Activated naive CD8-positive, alpha-beta T cell treated with anti-CD3 and anti-CD28 coated beads, Interleukin-2, amount 10 ng/mL, durations not matched to agents 7 days and 5 days (primary cell): ENCODE data around the gene F5. TPM values are rescaled to one million over a fixed set of nuclear protein-coding genes. Genes with fewer than 3 reads are reported as not detected.
"Not testable (repeated sequence)": the region's sequence is repeated elsewhere in the genome, so short reads cannot be mapped to it uniquely, and the experiment has no call there.

Source experiments
- ATAC-seq: fragments of 150-1000 bp; cut with Tn5 transposase; one replicate; pipeline ENCODE4 v1.10.0; 2021; ENCODE audit warnings: low read depth, moderate library complexity
- POLR2A ChIA-PET: fragments of 350-600 bp; sonication (Branson Sonifier 250); formaldehyde crosslinking; loops from one replicate; lab custom pipeline; 2021; ENCODE audit warnings: antibody characterized with exemption; lab: Charles Lee
- DNase-seq: peaks from one replicate; pipeline ENCODE4 v3.0.0; 2021
- H3K27ac Mint-ChIP-seq: one replicate; pipeline ENCODE4 v1.8.0; 2022; ENCODE audit warnings: mild to moderate bottlenecking, mixed read lengths
- H3K27me3 Mint-ChIP-seq: one replicate; pipeline ENCODE4 v1.8.0; 2022; ENCODE audit warnings: mild to moderate bottlenecking, moderate library complexity, mixed read lengths
- H3K36me3 Mint-ChIP-seq: one replicate; pipeline ENCODE4 v1.8.0; 2021; ENCODE audit warnings: mild to moderate bottlenecking, mixed read lengths
- H3K4me1 Mint-ChIP-seq: one replicate; pipeline ENCODE4 v1.8.0; 2021; ENCODE audit warnings: mixed read lengths
- H3K4me3 Mint-ChIP-seq: one replicate; pipeline ENCODE4 v1.8.0; 2022; ENCODE audit warnings: mild to moderate bottlenecking, moderate library complexity, mixed read lengths
- H3K9me3 Mint-ChIP-seq: one replicate; pipeline ENCODE4 v1.8.0; 2021; ENCODE audit warnings: mixed read lengths
- total RNA-seq, 2 experiments: library from RNA; stranded (reverse); gene quantifications; one replicate each; pipeline ENCODE4 v1.2.3, GENCODE V29; 2021

Gene F5
- total RNA-seq, 2 experiments from 2014 or later = 0.99 to 1.3 TPM

- H3K27ac Mint-ChIP-seq, H3K4me1 Mint-ChIP-seq, DNase-seq, H3K36me3 Mint-ChIP-seq, ATAC-seq, H3K27me3 Mint-ChIP-seq, H3K4me3 Mint-ChIP-seq, POLR2A ChIA-PET, H3K9me3 Mint-ChIP-seq: not testable (repeated sequence)
Measured at GRCh38 chr1:169503601-169504000, 82.7 kb downstream of the F5 start.

- H3K27me3 Mint-ChIP-seq = no peaks in the 10 kb centered on the region
- peaks cover 8% of the 10 kb centered on the region for H3K4me1 Mint-ChIP-seq
Measured at GRCh38 chr1:169499807-169500206, 86.5 kb downstream of the F5 start.

GRCh38 chr1:169497317-169497716 lies 89.0 kb downstream of the F5 start:
- DNase-seq = no peak
- H3K36me3 Mint-ChIP-seq = no peaks in the 10 kb centered on the region
- no peaks in the 10 kb centered on the region for H3K9me3 Mint-ChIP-seq
- H3K4me1 Mint-ChIP-seq = peaks cover 8% of the 10 kb centered on the region
- H3K27me3 Mint-ChIP-seq = peaks cover 3% of the 10 kb centered on the region
- POLR2A ChIA-PET = no interaction called here
- no peak overlapping the region for H3K27ac Mint-ChIP-seq
- no peak overlapping the region for H3K4me3 Mint-ChIP-seq
- no peak for ATAC-seq

More at GRCh38 chr1:169499807-169500206, 86.5 kb downstream of the F5 start:
- no peak for ATAC-seq
- no peak for DNase-seq
- POLR2A ChIA-PET = no interaction called here
- Mint-ChIP-seq H3K36me3 (no peaks in the 10 kb centered on the region), H3K9me3 (peaks cover 2% of the 10 kb centered on the region), H3K27ac (peak overlapping the region; percentile 60), H3K4me3 (no peak overlapping the region)

DNA sequence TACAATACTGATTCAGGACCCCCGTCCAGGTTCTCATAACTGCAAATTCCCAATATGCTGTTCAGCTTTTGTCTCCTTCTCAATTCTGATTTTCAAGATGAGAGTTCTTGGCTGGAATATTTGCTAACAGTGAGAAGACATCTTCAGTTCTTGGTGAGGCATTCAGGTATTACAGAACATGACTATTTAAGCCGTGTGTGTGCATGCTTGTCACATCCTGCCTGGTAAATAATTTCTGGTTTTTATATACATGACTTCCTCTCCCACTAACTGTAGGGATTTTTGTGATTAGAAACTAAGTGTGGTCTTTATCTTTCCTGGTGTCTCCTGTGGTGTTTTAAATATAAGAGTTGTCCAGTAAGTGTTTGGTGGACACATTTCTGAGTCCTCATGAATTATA lies 90.4 kb downstream of the F5 start:
- Mint-ChIP-seq H3K4me1 (peaks cover 8% of the 10 kb centered on the region), H3K27ac (no peak overlapping the region), H3K27me3 (peaks cover 3% of the 10 kb centered on the region), H3K36me3 (no peaks in the 10 kb centered on the region), H3K4me3 (no peak overlapping the region), H3K9me3 (no peaks in the 10 kb centered on the region)
- ATAC-seq (no peak), DNase-seq (no peak)
- POLR2A ChIA-PET = no interaction called here

DNA sequence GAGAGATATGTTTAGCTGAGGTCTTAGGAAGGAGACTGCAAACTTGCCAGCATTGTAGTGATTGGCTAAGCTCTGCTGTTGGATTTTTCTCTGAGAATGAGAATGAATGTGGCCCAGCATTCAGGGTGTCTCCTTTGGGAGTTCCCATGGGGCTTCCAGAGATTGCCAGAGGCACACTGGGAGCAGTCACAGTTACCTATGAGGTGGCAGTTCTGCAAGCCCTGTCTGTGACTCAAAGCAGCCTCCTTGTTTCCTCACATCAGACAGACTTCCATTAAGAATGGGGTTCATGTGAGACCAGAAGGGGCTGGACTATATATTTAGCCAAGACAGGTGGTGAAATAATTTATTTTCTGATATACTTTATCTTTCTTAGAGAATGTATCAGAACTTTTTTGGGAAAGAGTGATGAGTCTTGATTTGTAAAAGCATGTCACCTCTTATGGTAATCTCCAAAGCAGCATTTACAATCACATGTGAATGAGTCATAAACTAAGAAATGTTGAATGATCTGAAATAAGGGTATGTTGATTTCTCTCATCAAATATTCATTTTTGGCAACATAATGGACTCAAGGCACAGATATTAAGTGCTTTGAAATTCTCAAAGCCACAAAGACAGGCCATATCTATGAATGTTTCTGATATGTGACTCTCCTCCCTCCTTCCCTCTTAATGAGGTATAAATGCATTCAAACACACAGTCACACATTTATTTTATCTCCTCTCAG lies 91.1 kb downstream of the F5 start:
- Mint-ChIP-seq H3K4me3 (no peak overlapping the region), H3K9me3 (no peaks in the 10 kb centered on the region), H3K4me1 (peaks cover 8% of the 10 kb centered on the region), H3K27me3 (peaks cover 3% of the 10 kb centered on the region), H3K27ac (no peak overlapping the region), H3K36me3 (no peaks in the 10 kb centered on the region)
- DNase-seq = no peak
- POLR2A ChIA-PET = no interaction called here
- ATAC-seq = no peak

DNA sequence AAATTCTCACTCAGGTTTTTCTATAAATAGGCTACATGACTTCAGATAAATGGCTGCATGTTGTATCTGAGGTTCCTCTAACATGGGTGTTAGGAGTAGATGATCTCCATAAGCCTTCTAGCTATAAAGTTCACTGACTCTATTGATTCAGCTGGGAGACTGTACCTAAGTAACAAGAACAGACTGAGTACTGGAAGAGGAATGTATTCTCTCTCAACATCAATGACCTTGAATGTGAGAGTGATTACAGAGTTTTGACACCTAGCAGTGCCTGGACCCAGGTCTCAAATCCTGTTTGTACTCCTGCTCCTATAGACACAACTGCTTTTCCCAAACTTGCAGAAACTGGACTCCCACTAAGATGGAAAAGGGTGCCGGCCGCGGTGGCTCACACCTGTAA lies 91.9 kb downstream of the F5 start:
- Mint-ChIP-seq H3K36me3 (no peaks in the 10 kb centered on the region), H3K27ac (no peak overlapping the region), H3K9me3 (no peaks in the 10 kb centered on the region), H3K4me3 (no peak overlapping the region), H3K4me1 (peaks cover 7% of the 10 kb centered on the region), H3K27me3 (peaks cover 3% of the 10 kb centered on the region)
- ATAC-seq (no peak), DNase-seq (no peak)
- POLR2A ChIA-PET = no interaction called here

GRCh38 chr1:169493251-169493650 lies 93.0 kb downstream of the F5 start:
- ATAC-seq (no peak), DNase-seq (no peak)
- H3K36me3 Mint-ChIP-seq = no peaks in the 10 kb centered on the region
- H3K4me3 Mint-ChIP-seq = no peak overlapping the region
- H3K27me3 Mint-ChIP-seq = peaks cover 3% of the 10 kb centered on the region
- POLR2A ChIA-PET = no interaction called here
- H3K4me1 Mint-ChIP-seq = peaks cover 8% of the 10 kb centered on the region
- H3K27ac Mint-ChIP-seq = no peak overlapping the region
- no peaks in the 10 kb centered on the region for H3K9me3 Mint-ChIP-seq

- H3K4me3 Mint-ChIP-seq = no peak overlapping the region
- H3K4me1 Mint-ChIP-seq = peaks cover 12% of the 10 kb centered on the region
- no peaks in the 10 kb centered on the region for H3K9me3 Mint-ChIP-seq
- H3K27me3 Mint-ChIP-seq = peaks cover 3% of the 10 kb centered on the region
- DNase-seq (no peak), ATAC-seq (no peak)
- H3K36me3 Mint-ChIP-seq = no peaks in the 10 kb centered on the region
- POLR2A ChIA-PET = no interaction called here
- H3K27ac Mint-ChIP-seq = no peak overlapping the region
Measured at GRCh38 chr1:169491845-169492281, 94.4 kb downstream of the F5 start.

DNA sequence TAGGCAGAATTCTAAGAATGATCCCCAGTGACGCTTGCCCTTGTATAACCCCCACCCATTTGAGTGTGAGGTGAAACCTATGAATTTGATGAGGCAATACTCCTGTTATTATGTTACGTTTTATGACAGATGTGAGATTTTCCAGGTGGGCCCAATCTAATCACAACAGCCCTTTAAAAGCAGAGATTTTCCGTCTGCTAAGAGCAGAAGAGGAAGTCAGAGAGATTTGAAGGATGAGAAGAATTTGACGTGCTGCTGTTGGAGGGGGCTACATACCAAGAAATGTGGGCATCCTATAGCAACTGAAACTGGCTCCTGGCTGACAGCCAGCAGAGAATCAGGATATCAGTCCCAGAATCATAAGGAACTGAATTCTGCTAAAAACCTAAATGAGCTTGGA lies 98.1 kb downstream of the F5 start:
- peaks cover 3% of the 10 kb centered on the region for H3K27me3 Mint-ChIP-seq
- no peak overlapping the region for H3K4me3 Mint-ChIP-seq
- no peak overlapping the region for H3K27ac Mint-ChIP-seq
- H3K4me1 Mint-ChIP-seq = peaks cover 30% of the 10 kb centered on the region
- H3K36me3 Mint-ChIP-seq = no peaks in the 10 kb centered on the region
- DNase-seq = no peak
- ATAC-seq = no peak
- H3K9me3 Mint-ChIP-seq = no peaks in the 10 kb centered on the region
- POLR2A ChIA-PET = no interaction called here

DNA sequence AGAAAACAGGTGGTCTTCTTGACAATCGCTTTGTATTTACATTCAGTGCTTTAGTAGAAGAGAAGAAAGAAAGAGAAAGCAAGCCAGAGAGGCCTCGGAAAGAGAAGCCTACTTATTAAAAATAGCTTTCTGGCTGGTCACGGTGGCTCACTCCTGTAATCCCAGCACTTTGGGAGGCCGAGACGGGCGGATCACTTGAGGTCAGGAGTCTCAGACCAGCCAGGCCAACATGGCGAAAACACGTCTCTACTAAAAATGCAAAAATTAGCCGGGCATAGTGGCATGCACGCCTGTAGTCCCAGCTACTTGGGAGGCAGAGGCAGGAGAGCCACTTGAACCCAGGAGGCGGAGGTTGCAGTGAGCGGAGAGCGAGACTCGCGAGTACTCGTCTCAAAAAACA lies 98.7 kb downstream of the F5 start:
- Mint-ChIP-seq H3K27ac (no peak overlapping the region), H3K27me3 (peaks cover 2% of the 10 kb centered on the region), H3K36me3 (no peaks in the 10 kb centered on the region), H3K4me3 (no peak overlapping the region), H3K4me1 (peaks cover 32% of the 10 kb centered on the region), H3K9me3 (no peaks in the 10 kb centered on the region)
- ATAC-seq = no peak
- POLR2A ChIA-PET = no interaction called here
- DNase-seq = no peak

- H3K27ac Mint-ChIP-seq = no peak overlapping the region
- H3K4me1 Mint-ChIP-seq = peaks cover 33% of the 10 kb centered on the region
- POLR2A ChIA-PET = no interaction called here
Measured at GRCh38 chr1:169487133-169487532, 99.1 kb downstream of the F5 start.

DNA sequence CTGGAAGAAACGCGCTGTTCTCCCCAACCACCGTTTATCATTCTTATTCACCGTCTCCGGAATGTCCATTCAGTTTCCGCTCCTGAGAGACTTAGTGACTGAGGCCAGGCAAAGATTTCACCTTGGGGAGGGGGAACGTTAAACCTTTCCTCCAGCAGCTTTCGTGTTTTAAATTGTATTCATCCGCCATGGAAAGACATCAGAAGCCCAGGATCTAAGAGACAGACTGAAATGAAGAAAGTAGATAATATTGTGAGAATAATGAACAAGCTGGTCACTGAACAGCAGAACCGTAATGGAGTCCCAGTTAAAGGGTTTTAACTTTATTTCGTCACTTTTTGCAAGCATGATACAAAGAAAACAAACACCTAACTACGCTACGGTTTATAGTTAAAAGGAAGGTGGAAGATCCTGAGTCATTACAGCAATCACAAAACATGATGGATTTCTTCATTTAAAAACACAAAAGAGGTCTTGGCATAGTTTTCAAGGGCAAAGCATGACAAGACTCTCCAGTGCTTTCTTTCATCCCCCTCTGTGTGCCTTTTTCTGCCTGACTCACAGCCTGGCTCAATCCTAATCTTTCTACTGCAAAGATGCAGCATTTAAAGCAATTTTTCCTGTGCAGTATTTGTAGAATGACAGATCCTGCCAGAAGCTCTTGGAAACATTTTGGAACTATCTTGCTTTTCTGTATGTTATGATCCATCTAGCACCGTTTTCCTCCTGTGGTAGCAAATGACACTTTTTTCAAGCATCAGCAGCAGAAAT lies 99.8 kb downstream of the F5 start:
- no peaks in the 10 kb centered on the region for H3K36me3 Mint-ChIP-seq
- no peaks in the 10 kb centered on the region for H3K27me3 Mint-ChIP-seq
- peak overlapping the region; percentile 87 for H3K4me3 Mint-ChIP-seq
- POLR2A ChIA-PET = no interaction called here
- peak overlapping the region; percentile 84 for H3K27ac Mint-ChIP-seq
- DNase-seq (no peak), ATAC-seq (no peak)
- peaks cover 33% of the 10 kb centered on the region for H3K4me1 Mint-ChIP-seq
- H3K9me3 Mint-ChIP-seq = no peaks in the 10 kb centered on the region

More at GRCh38 chr1:169487133-169487532, 99.1 kb downstream of the F5 start:
- H3K4me3 Mint-ChIP-seq = no peak overlapping the region
- ATAC-seq (no peak), DNase-seq (no peak)
- H3K9me3 Mint-ChIP-seq = no peaks in the 10 kb centered on the region
- H3K27me3 Mint-ChIP-seq = no peaks in the 10 kb centered on the region
- H3K36me3 Mint-ChIP-seq = no peaks in the 10 kb centered on the region

DNA sequence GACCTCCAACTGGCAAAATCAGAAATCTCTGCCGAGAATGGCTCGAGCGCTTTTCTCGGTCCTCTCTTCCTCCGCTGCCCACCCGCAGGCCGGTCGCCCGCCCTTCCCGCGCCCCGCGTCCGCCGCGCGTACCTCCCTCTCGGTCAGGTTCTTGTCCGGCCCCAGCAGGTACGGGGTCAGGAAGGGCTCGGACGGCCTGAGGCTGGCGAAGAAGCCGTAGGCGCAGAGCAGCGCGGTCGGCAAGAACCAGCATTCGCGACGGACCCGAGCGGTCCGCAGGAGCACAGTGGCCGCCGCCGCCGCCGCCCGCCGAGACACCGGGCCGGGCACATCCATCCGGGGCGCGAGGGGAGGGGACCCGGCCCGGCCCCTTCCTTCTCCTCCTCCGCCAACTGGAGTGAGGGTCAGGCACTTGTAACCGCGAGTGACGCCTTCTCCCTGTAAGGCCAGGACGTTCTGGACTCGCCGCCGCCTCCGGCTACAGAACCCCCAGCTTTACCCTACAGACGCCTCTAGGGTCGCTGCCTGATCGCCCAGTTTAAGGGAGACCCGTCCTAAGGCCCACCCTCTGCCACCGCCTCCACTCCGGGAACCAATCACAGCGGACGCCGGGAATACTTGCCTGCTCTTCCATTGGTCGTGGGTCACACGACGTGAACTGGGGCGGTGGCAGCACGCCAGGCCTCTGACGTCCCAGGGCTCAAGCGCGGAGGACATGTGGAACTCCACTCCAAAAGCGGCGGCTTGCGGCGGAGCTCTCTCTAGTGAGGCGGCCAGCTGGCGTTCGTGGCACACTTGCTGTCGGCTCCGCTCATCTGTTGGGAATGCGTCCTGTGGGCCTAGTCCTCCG lies 100.6 kb downstream of the F5 start, which contains the start of gene SLC19A2:
SLC19A2 (minus strand) TSS at position 514 of the 850 bp plus-strand sequence; CDS start at position 336, 178 bp downstream.
- Mint-ChIP-seq H3K36me3 (no peaks in the 10 kb centered on the region), H3K4me1 (peaks cover 33% of the 10 kb centered on the region), H3K9me3 (no peaks in the 10 kb centered on the region), H3K4me3 (peak within 1 kb of the TSS; percentile 87), H3K27me3 (no peaks in the 10 kb centered on the region), H3K27ac (peak within 1 kb of the TSS; percentile 84)
- DNase-seq (peak; percentile 87), ATAC-seq (peak; percentile 99)
- POLR2A ChIA-PET = no interaction called here
